GM21515 (cell line): ENCODE data around the gene GBGT1.
A peak's percentile ranks its signal among the peaks of the same experiment; 100 is the strongest.

Experiments used
- ATAC-seq: cut with Tn5 transposase; IDR thresholded peaks from one replicate; pipeline ENCODE4 v1.9.1; 2021; ENCODE audit not compliant: unreplicated experiment

Gene GBGT1

GRCh38 chr9:133129001-133129795 lies 34.5 kb downstream of the GBGT1 start:
- no peak for ATAC-seq

GRCh38 chr9:133128152-133128551 lies 35.6 kb downstream of the GBGT1 start:
- no peak for ATAC-seq

GRCh38 chr9:133127340-133127981 lies 36.3 kb downstream of the GBGT1 start:
- no peak for ATAC-seq

GRCh38 chr9:133126697-133127339 lies 36.9 kb downstream of the GBGT1 start:
- no peak for ATAC-seq

GRCh38 chr9:133125941-133126696 lies 37.6 kb downstream of the GBGT1 start:
- ATAC-seq, result no peak

GRCh38 chr9:133124907-133125275 lies 38.8 kb downstream of the GBGT1 start:
- ATAC-seq, result no peak

GRCh38 chr9:133124123-133124906 lies 39.4 kb downstream of the GBGT1 start:
- ATAC-seq, result no peak

- ATAC-seq, result no peak
These were observed 40.6 kb downstream of the GBGT1 start for GRCh38 chr9:133122935-133123611.

- no peak for ATAC-seq
These were observed 41.1 kb downstream of the GBGT1 start for GRCh38 chr9:133122605-133122934.

GRCh38 chr9:133121915-133122550 lies 41.7 kb downstream of the GBGT1 start:
- ATAC-seq, result no peak

GRCh38 chr9:133121198-133121914 lies 42.4 kb downstream of the GBGT1 start, which contains the start of gene RALGDS:
Gene RALGDS (minus strand): TSS chr9:133121240. CDS start chr9:133121154, 86 bp downstream.
- peak; percentile 52 for ATAC-seq

- ATAC-seq, result no peak
These were observed 43.1 kb downstream of the GBGT1 start for GRCh38 chr9:133120501-133121197.

GRCh38 chr9:133119846-133120500 lies 43.7 kb downstream of the GBGT1 start:
- no peak for ATAC-seq

GRCh38 chr9:133119103-133119845 lies 44.4 kb downstream of the GBGT1 start:
- ATAC-seq, result no peak

GRCh38 chr9:133118568-133118967 lies 45.1 kb downstream of the GBGT1 start:
- ATAC-seq, result no peak

- ATAC-seq, result no peak
These were observed 45.6 kb downstream of the GBGT1 start for GRCh38 chr9:133118179-133118520.
